Measurements from ENCODE around the gene RAC2. TPM values are rescaled to one million over a fixed set of nuclear protein-coding genes. Genes with fewer than 3 reads are reported as not detected.

Gene RAC2
- polyA plus RNA-seq, 2 of the 4 experiments (the other 2 are of a cell fraction): 0.05 TPM; not detected in 1

GRCh38 chr22:37277384-37277783, 33.3 kb upstream of the RAC2 start:
- no peak for ATAC-seq
- Histone ChIP-seq H3K9me3 (no peaks in the 10 kb centered on the region), H3K4me1 (no peaks in the 10 kb centered on the region), H3K4me3 (no peak overlapping the region), H3K4me2 (no peak overlapping the region), H3K27ac (no peak overlapping the region)
- TF ChIP-seq MYC (IDR thresholded peaks at IDR 0.05; ENCODE audit: borderline replicate concordance, low read length) (no peak), POLR2AphosphoS2 (conservative IDR thresholded peaks at IDR 0.05; ENCODE audit: low read length) (no peak), NPAS2 (CRISPR knock-in tag; IDR thresholded peaks at IDR 0.05; ENCODE audit: borderline replicate concordance) (no peak), CBX8 (IDR thresholded peaks at IDR 0.05) (no peak), FOXS1 (CRISPR knock-in tag; IDR thresholded peaks at IDR 0.05) (no peak), HOXB5 (CRISPR knock-in tag; IDR thresholded peaks at IDR 0.05) (no peak), POLR2A (IDR thresholded peaks at IDR 0.05; ENCODE audit: low read length) (no peak), CTCF (IDR thresholded peaks at IDR 0.05) (no peak), ZSCAN20 (CRISPR knock-in tag; IDR thresholded peaks at IDR 0.05) (no peak), CHD2 (IDR thresholded peaks at IDR 0.05; ENCODE audit: low read length, partially characterized antibody) (no peak), JUN (IDR thresholded peaks at IDR 0.05) (no peak)
- TF ChIP-seq, protein P1, sequence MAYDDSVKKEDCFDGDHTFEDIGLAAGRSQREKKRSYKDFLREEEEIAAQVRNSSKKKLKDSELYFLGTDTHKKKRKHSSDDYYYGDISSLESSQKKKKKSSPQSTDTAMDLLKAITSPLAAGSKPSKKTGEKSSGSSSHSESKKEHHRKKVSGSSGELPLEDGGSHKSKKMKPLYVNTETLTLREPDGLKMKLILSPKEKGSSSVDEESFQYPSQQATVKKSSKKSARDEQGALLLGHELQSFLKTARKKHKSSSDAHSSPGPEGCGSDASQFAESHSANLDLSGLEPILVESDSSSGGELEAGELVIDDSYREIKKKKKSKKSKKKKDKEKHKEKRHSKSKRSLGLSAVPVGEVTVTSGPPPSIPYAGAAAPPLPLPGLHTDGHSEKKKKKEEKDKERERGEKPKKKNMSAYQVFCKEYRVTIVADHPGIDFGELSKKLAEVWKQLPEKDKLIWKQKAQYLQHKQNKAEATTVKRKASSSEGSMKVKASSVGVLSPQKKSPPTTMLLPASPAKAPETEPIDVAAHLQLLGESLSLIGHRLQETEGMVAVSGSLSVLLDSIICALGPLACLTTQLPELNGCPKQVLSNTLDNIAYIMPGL (CRISPR knock-in tag; IDR thresholded peaks at IDR 0.05; ENCODE audit: borderline replicate concordance): no peak
- FAIRE-seq: no peak
- CTCF ChIA-PET: interaction anchor here (0.7 to 1.4 kb wide), 5 partner anchors 9 to 300 kb away, joined by 3 to 6 read pairs (median 4); no protein-coding TSS in a partner anchor
- 74% methylated on average over 11 of the region's 11 CpGs for WGBS (ENCODE audit: missing lambda C conversion rate)
- no peak for DNase-seq (ENCODE audit: low read depth in 1 of 2, low spot score in 1 of 2)
- POLR2A ChIA-PET: no interaction called here

GRCh38 chr22:37276776-37277175, 32.7 kb upstream of the RAC2 start:
- no peak overlapping the region for H3K27ac ChIP-seq

GRCh38 chr22:37275622-37276021, 31.6 kb upstream of the RAC2 start:
- Histone ChIP-seq H3K4me1 (no peaks in the 10 kb centered on the region), H3K4me2 (no peak overlapping the region), H3K27ac (no peak overlapping the region), H3K4me3 (no peak overlapping the region), H3K9me3 (no peaks in the 10 kb centered on the region)
- FAIRE-seq (no peak), DNase-seq (ENCODE audit: low read depth in 1 of 2, low spot score in 1 of 2) (no peak), ATAC-seq (no peak)
- WGBS (ENCODE audit: missing lambda C conversion rate): 90% methylated on average over 5 of the region's 5 CpGs
- POLR2A ChIA-PET: no interaction called here
- no peak for TF ChIP-seq MAFK (IDR thresholded peaks at IDR 0.05; ENCODE audit: partially characterized antibody)
- TF ChIP-seq RAD21 (conservative IDR thresholded peaks at IDR 0.05 in 1 of 2, IDR thresholded peaks at IDR 0.05 in 1 of 2): no peak
- TF ChIP-seq NFE2L2 (conservative IDR thresholded peaks at IDR 0.05; ENCODE audit: low read length): no peak
- TF ChIP-seq CEBPB (IDR thresholded peaks at IDR 0.05): no peak
- no peak for TF ChIP-seq RNF2 (IDR thresholded peaks at IDR 0.05; ENCODE audit: borderline replicate concordance, low read depth)
- TF ChIP-seq USF2 (IDR thresholded peaks at IDR 0.05): no peak
- TF ChIP-seq KDM5A (IDR thresholded peaks at IDR 0.05): no peak
- TF ChIP-seq JUNB (IDR thresholded peaks at IDR 0.05): no peak
- no peak for TF ChIP-seq RFX5 (IDR thresholded peaks at IDR 0.05)
- TF ChIP-seq CBX8 (IDR thresholded peaks at IDR 0.05): no peak
- no peak for TF ChIP-seq NPAS2 (CRISPR knock-in tag; IDR thresholded peaks at IDR 0.05; ENCODE audit: borderline replicate concordance)
- no peak for TF ChIP-seq HOXA7 (CRISPR knock-in tag; IDR thresholded peaks at IDR 0.05)
- no peak for TF ChIP-seq CHD2 (IDR thresholded peaks at IDR 0.05; ENCODE audit: low read length, partially characterized antibody)
- TF ChIP-seq BHLHE40 (IDR thresholded peaks at IDR 0.05; ENCODE audit: low read depth, low read length): no peak
- TF ChIP-seq RCOR1 (IDR thresholded peaks at IDR 0.05; ENCODE audit: low read depth, low read length): no peak
- TF ChIP-seq FOSB (CRISPR knock-in tag; IDR thresholded peaks at IDR 0.05): no peak
- CTCF ChIA-PET: interaction anchor here (0.6 to 2.4 kb wide), 5 partner anchors 14 to 392 kb away, joined by 3 to 8 read pairs (median 3); no protein-coding TSS in a partner anchor

More at GRCh38 chr22:37276776-37277175, 32.7 kb upstream of the RAC2 start:
- TF ChIP-seq BHLHE40 (IDR thresholded peaks at IDR 0.05; ENCODE audit: low read depth, low read length): no peak
- peak; percentile 53 for TF ChIP-seq USF2 (IDR thresholded peaks at IDR 0.05)
- TF ChIP-seq, protein P2, sequence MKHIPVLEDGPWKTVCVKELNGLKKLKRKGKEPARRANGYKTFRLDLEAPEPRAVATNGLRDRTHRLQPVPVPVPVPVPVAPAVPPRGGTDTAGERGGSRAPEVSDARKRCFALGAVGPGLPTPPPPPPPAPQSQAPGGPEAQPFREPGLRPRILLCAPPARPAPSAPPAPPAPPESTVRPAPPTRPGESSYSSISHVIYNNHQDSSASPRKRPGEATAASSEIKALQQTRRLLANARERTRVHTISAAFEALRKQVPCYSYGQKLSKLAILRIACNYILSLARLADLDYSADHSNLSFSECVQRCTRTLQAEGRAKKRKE (CRISPR knock-in tag; IDR thresholded peaks at IDR 0.05; ENCODE audit: low read depth): no peak
- POLR2A ChIA-PET: no interaction called here
- FAIRE-seq: no peak
- WGBS (ENCODE audit: missing lambda C conversion rate): 83% methylated on average over 2 of the region's 2 CpGs
- CTCF ChIA-PET: interaction anchor here (2.4 kb wide), 1 partner anchor 15 kb away, joined by 8 read pairs; no protein-coding TSS in a partner anchor
- no peaks in the 10 kb centered on the region for H3K9me3 ChIP-seq
- ATAC-seq: no peak
- DNase-seq (ENCODE audit: low read depth in 1 of 2, low spot score in 1 of 2): peak in 1 of 2 experiments; percentile 14
- H3K4me2 ChIP-seq: no peak overlapping the region
- H3K4me1 ChIP-seq: no peaks in the 10 kb centered on the region
- H3K4me3 ChIP-seq: no peak overlapping the region
